ENCODE measurements around the gene CNEP1R1. TPM values are rescaled to one million over a fixed set of nuclear protein-coding genes. Genes with fewer than 3 reads are reported as not detected.

CNEP1R1 gene
- total RNA-seq, 4 donors from 2014 or later: 11.2 to 18.7 (median 14.2) TPM

- intact Hi-C loops (cut with DNase I): no loop called here
- H3K36me3 ChIP-seq: peaks cover 5 to 63% (median 49%) of the 10 kb centered on the region in 4 donors
Measured at GRCh38 chr16:50036426-50036825, 11.4 kb downstream of the CNEP1R1 start.

GRCh38 chr16:50037662-50038220 is 12.7 kb downstream of the CNEP1R1 start:
- TF ChIP-seq POLR2AphosphoS5 (IDR thresholded peaks at IDR 0.05): no peak
- no peak for TF ChIP-seq POLR2A (IDR thresholded peaks at IDR 0.05; ENCODE audit: low read depth)
- TF ChIP-seq EP300 (IDR thresholded peaks at IDR 0.05): no peak
- no peak for TF ChIP-seq CTCF (IDR thresholded peaks at IDR 0.05)
- no peaks in the 10 kb centered on the region for H3K27me3 ChIP-seq
- no peak overlapping the region for H3K4me3 ChIP-seq
- peaks cover 5 to 51% (median 40%) of the 10 kb centered on the region in 4 donors for H3K36me3 ChIP-seq
- H3K27ac ChIP-seq (replicated peaks in 1 of 4): peak overlapping the region in 3 of 4 donors; percentile 25 to 42 (median 26)
- H3K4me1 ChIP-seq: no peaks in the 10 kb centered on the region
- 52% methylated on average over 2 of the region's 2 CpGs for WGBS
- intact Hi-C loops (cut with DNase I): no loop called here
- DNase-seq (ENCODE audit: extremely low spot score): no peak
- H3K9me3 ChIP-seq: no peaks in the 10 kb centered on the region

More at GRCh38 chr16:50036426-50036825, 11.4 kb downstream of the CNEP1R1 start:
- Histone ChIP-seq H3K27ac (replicated peaks in 1 of 4) (no peak overlapping the region), H3K4me1 (no peaks in the 10 kb centered on the region), H3K9me3 (no peaks in the 10 kb centered on the region), H3K4me3 (no peak overlapping the region), H3K27me3 (no peaks in the 10 kb centered on the region)
- 75% methylated on average over 3 of the region's 3 CpGs for WGBS
- DNase-seq (ENCODE audit: extremely low spot score): no peak
- TF ChIP-seq POLR2AphosphoS5 (IDR thresholded peaks at IDR 0.05) (no peak), EP300 (IDR thresholded peaks at IDR 0.05) (no peak), POLR2A (IDR thresholded peaks at IDR 0.05; ENCODE audit: low read depth) (no peak), CTCF (IDR thresholded peaks at IDR 0.05) (no peak)

GRCh38 chr16:50038286-50038685 is 13.3 kb downstream of the CNEP1R1 start:
- Histone ChIP-seq H3K9me3 (no peaks in the 10 kb centered on the region), H3K36me3 (peaks cover 5 to 47% (median 37%) of the 10 kb centered on the region in 4 donors), H3K4me1 (no peaks in the 10 kb centered on the region), H3K27ac (replicated peaks in 1 of 4) (peak overlapping the region in 2 of 4 donors; percentile 26 to 42), H3K4me3 (no peak overlapping the region), H3K27me3 (no peaks in the 10 kb centered on the region)
- no peak for DNase-seq (ENCODE audit: extremely low spot score)
- 86% methylated on average over 4 of the region's 4 CpGs for WGBS
- TF ChIP-seq CTCF (IDR thresholded peaks at IDR 0.05) (no peak), EP300 (IDR thresholded peaks at IDR 0.05) (no peak), POLR2A (IDR thresholded peaks at IDR 0.05; ENCODE audit: low read depth) (no peak), POLR2AphosphoS5 (IDR thresholded peaks at IDR 0.05) (no peak)
- intact Hi-C loops (cut with DNase I): no loop called here

GRCh38 chr16:50038756-50039529 is 13.9 kb downstream of the CNEP1R1 start:
- Histone ChIP-seq H3K36me3 (peaks cover 5 to 40% (median 31%) of the 10 kb centered on the region in 4 donors), H3K9me3 (no peaks in the 10 kb centered on the region), H3K4me3 (no peak overlapping the region), H3K27ac (replicated peaks in 1 of 4) (peak overlapping the region in 2 of 4 donors; percentile 26 to 42), H3K27me3 (no peaks in the 10 kb centered on the region), H3K4me1 (no peaks in the 10 kb centered on the region)
- 60% methylated on average over 5 of the region's 5 CpGs for WGBS
- TF ChIP-seq POLR2A (IDR thresholded peaks at IDR 0.05; ENCODE audit: low read depth): no peak
- TF ChIP-seq EP300 (IDR thresholded peaks at IDR 0.05): no peak
- TF ChIP-seq POLR2AphosphoS5 (IDR thresholded peaks at IDR 0.05): no peak
- TF ChIP-seq CTCF (IDR thresholded peaks at IDR 0.05): no peak
- intact Hi-C loops (cut with DNase I): no loop called here
- DNase-seq (ENCODE audit: extremely low spot score): no peak

Measured in esophagus muscularis mucosa (tissue), 4 donors.